ENCODE data around the gene SH3RF3. TPM values are rescaled to one million over a fixed set of nuclear protein-coding genes. Genes with fewer than 3 reads are reported as not detected.

SH3RF3 gene
- polyA plus RNA-seq, 4 donors, result 4.5 to 6.4 (median 5.7) TPM

DNA sequence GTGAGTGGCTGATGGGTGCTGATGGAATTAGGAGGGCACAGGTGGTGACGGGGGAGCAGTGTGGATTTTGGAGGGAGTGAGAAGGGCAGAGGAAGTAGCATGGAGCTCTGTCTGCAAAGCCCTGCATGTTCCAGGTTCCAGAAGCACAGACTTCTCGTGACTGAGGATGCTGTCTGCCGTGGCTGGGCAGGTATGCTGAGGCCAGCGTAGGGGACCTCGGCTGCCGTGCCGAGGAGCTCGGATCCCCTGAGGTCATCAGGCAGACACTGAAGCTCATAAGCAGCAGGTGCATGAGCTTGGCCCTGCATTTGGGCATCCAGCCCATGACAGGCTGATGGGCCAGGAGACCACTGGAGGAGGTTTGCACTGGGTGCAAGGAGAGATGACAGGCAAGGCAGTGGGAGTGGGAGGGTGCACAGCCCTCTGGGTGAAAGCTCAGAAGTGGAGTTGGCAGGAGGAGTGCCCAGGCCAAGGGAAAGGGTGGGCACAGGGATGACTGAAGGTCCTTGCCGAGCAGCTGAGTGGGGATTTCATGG lies 215.3 kb downstream of the SH3RF3 start:
- DNase-seq (ENCODE audit: low read depth in 4 of 4, low spot score in 2 of 4), result no peak

DNA sequence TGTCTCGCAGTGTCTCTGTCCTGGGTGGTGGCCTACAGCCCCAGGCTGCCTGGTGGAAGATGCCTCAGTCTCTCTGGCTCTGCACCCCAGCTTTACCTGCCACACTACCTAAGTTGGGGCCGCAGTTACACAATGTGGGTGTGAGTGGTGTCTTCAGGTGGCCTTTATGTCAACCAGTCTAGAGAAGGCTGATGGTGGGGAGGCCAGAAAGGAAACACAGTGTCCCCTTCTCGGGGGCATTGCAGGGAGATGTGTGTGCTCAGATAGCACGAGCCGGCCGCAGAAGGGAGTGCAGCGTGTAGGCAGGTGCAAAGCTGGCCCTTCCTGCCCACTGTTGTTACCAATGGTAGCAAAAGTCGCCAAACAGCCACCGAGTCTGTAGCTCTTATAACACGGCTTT lies 216.1 kb downstream of the SH3RF3 start:
- no peak for DNase-seq (ENCODE audit: low read depth in 4 of 4, low spot score in 2 of 4)

DNA sequence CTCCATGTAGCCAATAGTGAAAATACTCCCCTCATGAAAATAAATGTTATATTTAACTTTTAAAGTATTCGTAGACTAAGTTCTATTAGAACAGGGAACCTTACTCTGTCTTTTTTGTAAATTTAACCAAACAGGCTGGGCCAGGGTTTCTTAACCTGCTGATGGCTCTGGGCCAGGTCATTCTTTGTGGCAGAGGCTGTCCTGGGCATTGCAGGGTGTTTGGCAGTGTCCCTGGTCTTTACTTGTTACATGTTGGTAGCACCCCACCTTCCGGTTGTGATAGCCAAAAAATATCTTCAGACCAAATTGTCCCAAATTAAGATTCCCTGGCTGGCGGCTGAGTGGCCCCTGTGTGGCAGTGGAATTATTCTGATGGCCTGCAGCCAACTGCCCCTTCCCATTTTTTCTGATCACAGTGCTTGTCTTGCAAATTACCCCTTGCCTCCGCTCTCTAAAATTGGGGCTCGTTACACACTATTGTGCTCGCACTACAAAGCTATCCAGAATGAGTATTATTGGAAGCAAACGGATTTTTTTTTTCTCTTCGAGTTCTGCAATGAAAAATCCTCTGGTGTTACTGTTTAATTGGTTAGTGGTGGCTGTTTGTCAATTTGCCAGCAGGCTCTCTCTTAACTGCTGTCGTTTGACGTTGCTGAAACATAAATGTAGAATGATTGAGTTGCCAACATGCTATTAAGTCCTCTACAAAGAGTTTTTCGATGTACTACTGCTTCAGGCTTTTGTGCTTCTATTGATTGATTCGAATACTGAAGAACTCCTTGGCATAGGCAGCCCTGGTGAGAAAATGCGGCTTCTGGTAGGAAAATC lies 216.9 kb downstream of the SH3RF3 start:
- no peak for DNase-seq (ENCODE audit: low read depth in 4 of 4, low spot score in 2 of 4)

DNA sequence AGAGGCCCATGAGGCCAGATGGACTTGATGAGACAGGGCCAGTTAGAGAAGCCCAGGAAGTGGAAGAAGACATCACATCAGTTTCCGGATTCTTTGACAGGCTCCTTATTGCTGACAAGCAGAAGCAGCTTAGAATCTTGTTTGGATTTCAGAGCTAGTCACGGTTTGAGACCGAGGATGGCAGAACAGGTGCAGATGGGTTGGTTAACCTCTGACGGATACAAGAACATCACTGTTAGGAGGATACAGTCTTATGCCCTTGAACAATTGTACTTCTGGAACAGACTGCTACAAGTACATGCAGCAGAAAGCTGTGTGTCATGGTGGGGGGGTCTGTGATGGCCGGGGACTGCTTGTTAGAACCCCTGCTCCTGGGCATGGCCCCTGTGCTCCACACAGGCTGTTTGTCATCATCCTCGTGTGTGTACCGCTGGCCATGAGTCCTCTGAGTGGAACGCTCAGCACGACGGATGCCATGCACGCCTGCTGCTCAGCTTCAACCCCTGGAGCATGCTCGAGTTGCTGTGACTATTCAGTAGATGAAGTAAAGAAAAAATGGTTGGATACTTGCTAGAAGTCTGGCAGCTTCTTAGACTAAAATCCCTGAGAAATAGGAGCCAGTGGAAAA lies 217.7 kb downstream of the SH3RF3 start:
- no peak for DNase-seq (ENCODE audit: low read depth in 4 of 4, low spot score in 2 of 4)

DNA sequence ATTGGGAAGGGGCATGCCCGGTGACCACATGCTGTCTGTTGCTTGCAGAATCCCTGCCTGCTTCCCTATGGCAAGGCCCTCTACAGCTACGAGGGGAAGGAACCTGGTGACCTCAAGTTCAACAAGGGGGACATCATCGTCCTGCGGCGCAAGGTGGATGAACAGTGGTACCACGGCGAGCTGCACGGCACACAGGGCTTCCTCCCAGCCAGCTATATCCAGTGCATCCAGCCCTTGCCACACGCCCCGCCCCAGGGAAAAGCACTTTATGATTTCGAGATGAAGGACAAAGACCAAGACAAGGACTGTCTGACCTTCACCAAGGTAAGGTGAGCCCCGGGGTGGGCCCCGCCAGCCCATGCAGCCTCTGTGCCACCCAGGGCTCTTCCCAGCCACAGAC lies 218.6 kb downstream of the SH3RF3 start:
- no peak for DNase-seq (ENCODE audit: low read depth in 4 of 4, low spot score in 2 of 4)

DNA sequence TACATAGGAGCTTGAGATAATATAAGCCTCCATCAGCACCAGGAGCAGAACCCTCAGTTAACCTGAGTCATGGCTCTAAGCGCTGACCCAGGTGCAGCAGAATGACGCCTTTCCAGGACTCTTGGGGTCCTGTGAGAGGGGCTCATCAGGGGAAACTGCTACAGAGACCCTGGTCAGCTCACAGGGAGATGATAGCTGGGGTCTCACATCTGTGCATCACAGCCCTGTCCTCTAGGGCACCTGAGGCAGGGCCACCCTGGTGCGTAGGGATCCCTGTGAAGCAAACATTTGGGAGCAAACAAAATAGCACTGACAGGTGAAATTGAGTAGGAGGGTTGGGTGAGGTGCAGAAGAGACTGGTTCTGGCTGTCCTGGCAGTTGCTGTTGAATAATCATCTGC lies 219.2 kb downstream of the SH3RF3 start:
- no peak for DNase-seq (ENCODE audit: low read depth in 4 of 4, low spot score in 2 of 4)

DNA sequence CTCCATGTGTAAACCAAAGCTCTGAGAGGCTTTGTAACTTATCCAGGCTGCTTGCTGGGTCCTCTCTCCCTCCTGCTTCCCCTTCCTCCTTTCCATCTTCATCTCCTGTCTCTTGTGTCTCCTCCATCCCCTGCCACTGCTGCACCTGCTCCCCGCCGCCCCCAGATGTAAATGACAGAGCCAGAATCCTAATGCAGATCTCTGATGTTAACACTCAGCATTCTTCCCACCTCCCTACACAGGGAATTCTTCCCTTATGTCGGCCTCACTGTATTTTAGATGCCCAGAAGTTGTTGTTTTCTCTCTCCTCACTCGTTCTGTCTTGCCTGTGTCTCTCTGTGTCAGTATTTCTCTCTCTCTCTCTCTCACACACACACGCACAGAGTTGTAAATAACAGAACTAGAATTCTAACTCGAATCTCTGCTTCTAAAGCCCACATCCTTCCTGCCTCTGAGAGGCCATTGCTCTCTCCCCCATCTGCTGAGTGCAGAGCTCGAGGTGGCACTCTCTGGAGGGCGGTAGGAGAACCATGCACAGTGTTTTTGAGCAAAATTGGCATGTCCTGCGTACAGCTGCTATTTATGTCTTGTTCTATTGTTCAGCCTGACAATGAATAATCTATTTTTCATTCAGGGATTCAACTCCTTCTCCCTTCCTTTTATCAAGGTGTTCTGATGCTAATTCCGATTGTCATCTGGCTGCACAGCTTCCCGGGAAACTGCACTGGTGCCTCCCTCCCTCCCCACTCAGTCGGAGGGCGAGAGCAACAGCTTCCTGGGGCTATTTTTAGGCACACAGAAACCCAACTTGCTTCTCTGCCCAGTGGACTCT lies 219.9 kb downstream of the SH3RF3 start:
- no peak for DNase-seq (ENCODE audit: low read depth in 4 of 4, low spot score in 2 of 4)

DNA sequence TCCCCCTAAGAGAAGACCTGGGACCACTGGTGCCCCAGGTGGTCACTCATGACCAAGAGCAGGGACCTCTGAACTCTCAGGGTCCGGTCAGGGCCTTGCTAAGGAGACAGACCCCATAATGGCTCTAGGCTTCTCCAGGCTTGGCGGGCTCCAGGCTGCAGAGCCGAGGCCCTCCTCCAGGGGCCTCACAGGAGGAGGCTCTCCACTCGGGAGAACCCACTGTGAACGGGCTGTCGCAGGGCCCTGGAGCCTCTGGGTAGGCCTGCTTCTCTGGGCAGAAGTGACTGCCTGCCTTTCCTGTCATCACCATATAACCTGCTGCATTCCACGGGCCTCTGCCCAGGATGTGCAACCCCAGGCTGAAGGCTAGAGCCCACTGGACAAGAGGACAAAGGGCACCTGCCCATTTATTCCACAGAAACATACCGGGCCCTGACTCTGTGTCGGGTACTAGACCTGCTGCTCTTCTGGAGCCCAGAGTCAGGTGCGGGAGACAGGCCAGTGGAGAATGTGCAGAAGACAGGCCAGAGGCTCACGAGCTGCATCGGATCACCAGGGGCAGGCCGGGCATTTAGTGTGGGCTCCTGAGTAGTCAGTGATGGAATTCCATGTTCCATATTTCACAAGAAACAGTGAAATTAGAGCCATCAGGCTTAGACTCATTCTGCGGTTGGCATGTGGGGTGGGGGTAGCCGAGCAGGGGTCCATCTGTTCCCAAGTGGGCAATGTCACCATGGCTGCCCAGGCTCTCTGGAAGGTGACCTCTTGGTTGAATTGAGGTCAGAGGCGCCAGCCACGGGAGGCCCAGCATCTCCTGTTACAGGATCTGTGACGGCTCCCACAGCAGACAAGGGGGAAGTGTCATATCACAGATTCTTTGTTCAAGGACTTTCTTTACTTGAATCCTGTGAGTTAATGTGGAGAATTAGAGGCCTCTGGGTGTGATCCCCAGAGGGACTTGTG lies 220.8 kb downstream of the SH3RF3 start:
- DNase-seq (ENCODE audit: low read depth in 4 of 4, low spot score in 2 of 4), result no peak

DNA sequence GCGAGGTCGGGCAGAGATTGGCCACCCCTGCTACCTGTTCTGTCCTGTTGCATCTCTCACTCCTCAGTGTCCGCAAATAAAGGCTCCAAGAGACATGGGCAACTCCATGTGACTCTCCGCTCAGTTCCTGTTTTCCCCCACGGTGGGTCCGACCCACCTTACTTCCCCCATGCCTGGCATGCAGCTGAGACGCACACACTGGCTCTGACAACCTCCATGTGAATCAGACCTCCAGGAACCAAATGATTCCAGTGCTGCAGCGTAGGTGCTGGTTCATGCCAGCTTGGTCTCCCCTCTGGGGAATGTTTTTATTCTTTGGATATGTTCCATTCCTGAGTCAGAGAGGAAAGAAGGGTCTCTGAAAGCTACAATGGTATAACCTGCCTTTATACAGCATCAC lies 221.5 kb downstream of the SH3RF3 start:
- no peak for DNase-seq (ENCODE audit: low read depth in 4 of 4, low spot score in 2 of 4)

DNA sequence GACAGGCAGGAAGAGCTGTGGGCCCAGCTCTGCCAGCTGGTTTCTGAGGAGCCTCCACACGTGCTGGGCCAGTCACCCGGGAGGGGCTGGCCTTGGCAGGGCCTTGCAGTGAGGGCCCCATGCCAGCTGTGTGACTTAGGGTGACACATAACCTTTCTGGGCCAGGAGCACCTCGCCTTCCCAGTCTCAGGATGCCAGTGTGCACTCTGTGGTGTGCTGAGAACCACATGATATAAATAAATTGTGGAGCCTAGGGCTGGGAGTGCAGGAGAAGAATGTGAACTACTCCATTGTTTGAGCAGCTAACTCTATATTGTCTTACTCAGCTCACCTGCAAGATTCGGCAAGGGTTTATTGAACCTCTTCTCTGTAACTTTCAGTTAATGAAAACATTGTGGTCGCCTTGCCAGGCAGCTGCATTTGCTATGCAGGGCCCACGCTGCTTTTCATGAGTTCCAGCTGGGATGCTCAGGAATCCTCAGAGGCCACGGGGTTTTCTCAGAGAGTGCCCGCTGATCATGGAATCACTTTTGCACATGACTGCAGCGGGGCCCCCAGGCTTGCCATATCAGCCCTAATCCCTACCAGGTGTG lies 222.3 kb downstream of the SH3RF3 start:
- no peak for DNase-seq (ENCODE audit: low read depth in 4 of 4, low spot score in 2 of 4)

DNA sequence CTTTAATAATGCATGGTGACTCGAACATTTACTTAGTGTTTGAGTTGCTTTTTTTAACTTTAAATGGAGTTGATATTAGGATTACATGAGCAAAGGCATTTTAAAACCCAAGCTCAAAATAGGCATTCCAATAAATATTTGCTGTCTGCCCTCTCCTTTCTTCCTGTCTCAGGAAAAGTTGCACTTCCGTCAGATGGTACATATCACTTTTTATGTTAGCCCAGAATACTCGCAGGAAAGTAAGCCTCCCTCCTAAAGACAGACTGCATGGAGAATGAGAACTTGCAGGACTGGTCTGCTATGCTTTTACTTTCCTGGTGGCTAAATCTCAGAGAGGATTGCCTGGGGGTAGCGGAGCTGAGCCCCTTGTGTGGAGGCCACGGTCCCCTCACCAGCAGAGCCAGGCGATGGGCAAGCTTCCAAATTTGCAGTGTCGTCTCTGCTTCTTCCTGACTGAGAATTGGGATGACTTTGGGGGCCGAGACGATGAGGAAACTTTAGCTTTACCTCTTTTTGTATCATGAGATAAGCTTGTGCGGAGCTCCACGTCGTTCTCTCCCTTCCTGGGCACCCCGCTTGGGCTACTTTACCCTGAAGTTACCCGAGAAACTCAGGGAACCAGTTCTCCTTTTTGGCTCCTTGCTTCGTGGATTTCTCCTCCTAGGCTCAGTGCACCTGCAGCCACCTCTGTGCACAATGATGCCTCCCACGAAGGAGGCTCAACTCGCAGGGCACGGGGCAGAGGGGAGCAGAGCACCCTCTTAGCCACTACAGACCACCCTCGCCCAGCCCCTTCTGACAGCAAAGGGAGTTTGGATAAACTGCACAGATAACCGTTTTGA lies 223.3 kb downstream of the SH3RF3 start:
- no peak for DNase-seq (ENCODE audit: low read depth in 4 of 4, low spot score in 2 of 4)

DNA sequence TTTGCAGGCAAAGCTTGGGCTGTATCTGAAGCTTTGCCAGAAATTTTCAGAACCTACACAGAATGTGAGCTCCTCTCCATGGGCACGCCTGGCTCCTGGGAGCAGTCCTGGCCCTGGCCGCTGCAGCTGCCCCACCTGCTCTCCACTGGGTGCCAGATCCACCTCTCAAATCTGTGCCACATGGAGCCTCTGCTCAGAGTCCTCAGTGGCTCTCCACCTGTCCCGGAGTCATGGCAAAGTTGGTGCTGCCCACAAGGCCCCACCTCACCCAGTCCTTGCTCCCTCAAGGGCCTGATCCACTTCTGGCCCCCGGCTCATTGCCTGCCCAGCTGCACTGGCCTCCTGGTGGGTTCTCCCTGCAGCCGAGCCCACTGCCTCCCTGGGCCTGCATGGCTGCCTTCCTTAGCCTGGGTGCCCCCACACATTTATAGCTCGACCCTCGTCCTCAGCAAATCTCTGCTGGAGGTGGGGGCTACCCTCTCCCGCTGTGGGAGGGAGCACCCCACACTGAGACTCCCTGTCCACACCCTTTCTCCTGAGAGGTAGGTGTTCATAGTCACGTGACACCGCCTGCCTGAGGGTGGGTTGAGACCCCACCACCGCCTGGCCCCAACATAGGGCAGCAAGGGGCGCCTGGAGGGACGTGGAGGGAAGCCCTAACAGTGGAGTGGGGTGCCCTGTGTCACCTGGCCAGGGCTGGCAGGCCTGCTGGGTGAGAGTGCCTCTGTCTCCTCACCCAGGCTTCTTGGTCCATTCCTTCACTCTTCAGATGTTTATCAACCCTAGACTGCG lies 224.1 kb downstream of the SH3RF3 start:
- no peak for DNase-seq (ENCODE audit: low read depth in 4 of 4, low spot score in 2 of 4)

DNA sequence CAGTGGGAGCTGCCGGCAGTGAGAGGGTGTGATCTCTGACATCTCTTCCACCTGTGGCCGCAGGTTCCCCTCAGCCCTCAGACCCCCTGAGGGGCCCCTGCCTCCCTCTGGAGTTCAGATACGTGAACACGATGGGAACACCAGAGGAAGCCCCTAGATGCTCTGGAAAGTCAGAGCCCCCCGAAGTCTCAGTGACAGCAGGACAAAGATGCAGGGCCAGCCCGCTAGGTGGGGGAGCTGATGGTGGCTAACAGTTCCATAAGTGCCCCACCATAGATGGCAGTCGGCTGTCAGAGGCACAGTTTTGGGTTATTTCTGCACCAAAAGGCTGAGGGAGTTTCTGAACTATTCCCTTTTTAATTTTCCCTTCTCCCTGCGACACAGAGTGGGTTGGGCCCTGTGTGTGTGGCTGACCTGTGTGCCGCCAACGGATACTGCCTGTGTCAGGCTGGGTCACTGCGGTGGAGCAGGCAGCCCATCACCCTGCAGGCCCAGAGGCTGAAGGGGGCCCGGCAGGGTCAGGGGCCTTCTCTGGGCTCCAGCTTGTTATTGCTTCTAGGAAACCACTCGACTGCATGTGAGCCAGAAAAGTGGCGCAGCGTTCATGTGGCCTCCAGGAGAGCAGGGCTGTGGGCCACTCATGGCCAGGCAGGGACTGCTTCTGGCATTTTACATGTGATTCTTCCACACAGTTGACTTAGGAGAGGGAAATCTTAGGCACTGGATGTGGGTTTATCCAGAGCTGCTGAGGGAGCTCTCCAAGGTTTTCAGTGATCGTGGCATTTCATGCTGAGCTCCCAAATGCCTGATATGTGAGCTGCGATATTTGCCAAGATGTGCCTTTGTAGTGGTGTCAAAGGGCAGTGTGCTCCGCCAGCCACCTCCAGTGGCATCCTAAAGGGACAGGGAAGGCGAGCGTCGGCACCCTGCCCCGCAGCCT lies 225.1 kb downstream of the SH3RF3 start:
- no peak for DNase-seq (ENCODE audit: low read depth in 4 of 4, low spot score in 2 of 4)

DNA sequence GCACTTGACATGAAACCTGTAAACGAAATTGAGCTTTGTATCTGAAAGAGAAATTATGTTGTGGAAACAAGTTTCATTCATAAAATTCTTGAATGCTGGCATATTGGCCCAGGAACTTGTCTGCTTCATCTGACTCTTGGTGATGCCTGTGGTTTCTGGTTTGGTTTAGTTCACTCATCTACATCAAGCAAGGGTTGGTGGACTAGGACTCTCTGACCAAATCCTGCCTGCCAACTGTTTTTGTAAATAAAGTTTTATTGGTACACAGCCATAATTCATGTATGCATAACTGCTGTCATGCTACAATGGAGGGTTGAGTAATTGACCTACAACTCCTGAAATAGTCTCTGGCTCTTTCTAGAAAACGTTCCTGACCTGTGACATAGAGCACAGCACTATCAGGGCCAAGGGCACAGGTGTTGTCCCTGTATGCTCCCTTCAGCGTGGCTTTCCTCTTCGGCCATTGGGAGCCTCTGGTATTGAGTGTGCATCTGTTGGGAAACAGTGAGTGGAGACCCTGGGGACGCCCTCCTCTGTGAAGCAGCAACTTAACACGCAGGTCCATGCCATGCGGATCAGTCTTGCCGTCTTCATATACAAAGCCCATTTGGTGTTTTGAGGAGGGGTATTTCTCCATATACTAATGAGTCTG lies 226.3 kb downstream of the SH3RF3 start:
- no peak for DNase-seq (ENCODE audit: low read depth in 4 of 4, low spot score in 2 of 4)

DNA sequence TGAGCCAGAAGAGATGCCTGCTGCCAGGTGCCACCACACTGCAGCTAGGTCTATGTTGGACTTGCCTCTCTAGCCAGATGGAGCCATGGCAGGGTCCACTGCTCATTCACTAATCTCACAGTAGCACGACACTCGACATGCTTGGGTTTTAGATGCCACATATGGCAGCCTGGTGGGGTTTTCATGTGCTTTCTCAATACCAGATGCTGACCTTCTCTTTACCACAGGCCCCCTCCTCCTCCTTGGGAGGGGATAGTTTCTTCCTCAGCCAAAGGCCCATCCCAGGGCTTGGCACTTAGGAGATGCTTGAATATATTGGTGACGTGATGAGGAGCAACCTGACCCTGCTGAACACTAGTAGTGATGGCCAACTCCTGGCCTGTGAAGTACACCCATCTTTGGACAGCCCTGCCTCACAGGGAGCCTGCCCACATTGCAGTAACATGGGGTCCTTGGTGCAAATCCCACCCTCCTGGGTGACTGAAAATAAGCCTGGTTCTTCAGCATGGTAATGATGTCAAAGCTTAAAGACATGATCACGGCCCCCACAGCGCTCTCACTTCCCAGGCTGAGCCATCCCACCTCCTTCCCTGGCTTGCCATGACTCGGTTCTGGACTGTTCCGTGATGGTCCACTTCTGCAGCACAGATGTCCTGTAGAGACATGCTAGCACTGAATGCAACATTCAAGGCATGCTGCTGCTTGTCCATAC lies 227.5 kb downstream of the SH3RF3 start:
- no peak for DNase-seq (ENCODE audit: low read depth in 4 of 4, low spot score in 2 of 4)

DNA sequence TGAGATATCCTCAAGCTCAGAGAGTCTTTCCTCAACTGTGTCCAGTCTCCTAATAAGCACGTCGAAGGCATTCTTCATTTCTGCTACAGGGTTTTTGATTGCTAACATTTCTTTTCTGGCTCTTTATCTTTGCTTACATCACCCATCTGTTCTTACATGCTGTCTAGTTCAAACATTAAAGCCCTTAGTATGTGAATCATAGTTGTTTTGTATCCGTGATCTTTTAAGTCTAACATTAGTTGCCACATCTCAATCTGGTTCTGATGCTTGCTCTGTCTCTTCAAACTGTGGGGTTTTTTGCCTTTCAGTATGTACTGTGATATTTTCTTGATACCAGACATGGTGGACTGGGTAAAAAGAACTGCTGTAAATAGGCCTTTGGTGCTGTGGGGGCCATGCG lies 235.2 kb downstream of the SH3RF3 start:
- DNase-seq (ENCODE audit: low read depth in 4 of 4, low spot score in 2 of 4), result no peak
